CD14-positive monocyte (primary cell): ENCODE data around the gene SKIL. TPM values are rescaled to one million over a fixed set of nuclear protein-coding genes. Genes with fewer than 3 reads are reported as not detected.

Experiments
- DNase-seq, 3 donors: peaks; one replicate each; pipeline ENCODE4 v3.0.0-alpha.2; 2011 to 2022
- H2AFZ ChIP-seq: 2 replicates; pipeline ENCODE4 v1.6.0; 2012; ENCODE audit warnings: mild to moderate bottlenecking, low read depth, low read length, inconsistent platforms; ENCODE audit not compliant: insufficient read depth, poor library complexity, severe bottlenecking
- H3K27ac ChIP-seq, 2 donors: 1 replicate in 1 of 2; 2 replicates in 1 of 2; pipeline ENCODE4 v1.5.1; 2012 to 2013; ENCODE audit warnings: low read length in 2 of 2, control low read depth in 1 of 2, inconsistent platforms in 1 of 2, low read depth in 1 of 2, mild to moderate bottlenecking in 1 of 2
- H3K27me3 ChIP-seq, 2 donors: one replicate each; pipeline versions ENCODE4 v1.6.0 to v1.6.1; 2011 to 2013; ENCODE audit warnings: low read length in 2 of 2; ENCODE audit not compliant: control insufficient read depth in 2 of 2, insufficient read depth in 2 of 2
- H3K36me3 ChIP-seq, 2 donors: replicated peaks in 1 of 2; 1 replicate in 1 of 2; 2 replicates in 1 of 2; pipeline versions ENCODE4 v1.5.1 to v1.6.1; 2012 to 2013; ENCODE audit warnings: low read length in 2 of 2, control low read depth in 1 of 2, inconsistent platforms in 1 of 2, mild to moderate bottlenecking in 1 of 2; ENCODE audit not compliant: insufficient read depth in 2 of 2, control insufficient read depth in 1 of 2
- H3K4me1 ChIP-seq, 2 donors: 1 replicate in 1 of 2; 2 replicates in 1 of 2; pipeline versions ENCODE4 v1.5.1 to v1.6.1; 2012 to 2013; ENCODE audit warnings: low read length in 2 of 2, control low read depth in 1 of 2, inconsistent platforms in 1 of 2, mild to moderate bottlenecking in 1 of 2, moderate library complexity in 1 of 2; ENCODE audit not compliant: insufficient read depth in 2 of 2, control insufficient read depth in 1 of 2
- H3K4me2 ChIP-seq: replicated peaks from 2 replicates; pipeline ENCODE3; 2012; ENCODE audit warnings: low read length, moderate library complexity, mild to moderate bottlenecking; ENCODE audit not compliant: poor library complexity, severe bottlenecking; ENCODE audit errors: extremely low read depth
- H3K4me3 ChIP-seq, 3 experiments: fragments of 200-600 bp in 1 of 3; sonication (generic) in 1 of 3; replicated peaks in 1 of 3; 1 replicate in 2 of 3; 2 replicates in 1 of 3; pipeline ENCODE4 v1.5.1; 2011 to 2013; ENCODE audit warnings: low read length in 3 of 3, mild to moderate bottlenecking in 3 of 3, control low read depth in 2 of 3, low read depth in 2 of 3, inconsistent platforms in 1 of 3, moderate library complexity in 1 of 3
- H3K79me2 ChIP-seq: 2 replicates; pipeline ENCODE4 v1.6.0; 2012; ENCODE audit warnings: mild to moderate bottlenecking, control low read depth, inconsistent platforms, low read length, moderate library complexity; ENCODE audit not compliant: insufficient read depth
- H3K9ac ChIP-seq: 2 replicates; pipeline ENCODE4 v1.6.0; 2017; ENCODE audit warnings: low read length, mild to moderate bottlenecking; ENCODE audit not compliant: insufficient read depth, poor library complexity, severe bottlenecking
- H3K9me3 ChIP-seq, 2 donors: replicated peaks in 1 of 2; 1 replicate in 1 of 2; 2 replicates in 1 of 2; pipeline versions ENCODE4 v1.5.1 to v1.6.1; 2012 to 2013; ENCODE audit warnings: low read length in 2 of 2, control low read depth in 1 of 2; ENCODE audit not compliant: control insufficient read depth in 1 of 2, insufficient read depth in 1 of 2
- H4K20me1 ChIP-seq: 2 replicates; pipeline ENCODE4 v1.6.0; 2012; ENCODE audit warnings: mild to moderate bottlenecking, low read length, control low read depth, moderate library complexity; ENCODE audit not compliant: insufficient read depth
- H3K27ac Mint-ChIP-seq, 7 donors: one replicate each; pipeline ENCODE4 v1.8.0; 2020; ENCODE audit warnings: mild to moderate bottlenecking in 7 of 7, mixed read lengths in 7 of 7, moderate library complexity in 6 of 7, inconsistent platforms in 2 of 7
- H3K27me3 Mint-ChIP-seq, 3 donors: one replicate each; pipeline ENCODE4 v1.8.0; 2021 to 2022; ENCODE audit warnings: low read depth in 3 of 3, mild to moderate bottlenecking in 3 of 3, mixed read lengths in 3 of 3, moderate library complexity in 3 of 3, inconsistent platforms in 1 of 3
- H3K36me3 Mint-ChIP-seq, 2 donors: one replicate each; pipeline ENCODE4 v1.8.0; 2020; ENCODE audit warnings: mixed read lengths in 2 of 2, inconsistent platforms in 1 of 2, mild to moderate bottlenecking in 1 of 2
- H3K4me1 Mint-ChIP-seq: one replicate; pipeline ENCODE4 v1.8.0; 2020; ENCODE audit warnings: mild to moderate bottlenecking, mixed read lengths
- H3K4me3 Mint-ChIP-seq, 2 donors: one replicate each; pipeline ENCODE4 v1.8.0; 2020; ENCODE audit warnings: mild to moderate bottlenecking in 2 of 2, mixed read lengths in 2 of 2, moderate library complexity in 1 of 2
- H3K9me3 Mint-ChIP-seq, 7 donors: one replicate each; pipeline ENCODE4 v1.8.0; 2020 to 2022; ENCODE audit warnings: mixed read lengths in 7 of 7, mild to moderate bottlenecking in 6 of 7, moderate library complexity in 6 of 7, inconsistent platforms in 2 of 7
- CTCF ChIP-seq: fragments of 200-600 bp; IDR thresholded peaks from one replicate; pipeline ENCODE4 v1.8.0; 2022; ENCODE audit warnings: antibody characterized with exemption, mild to moderate bottlenecking
- WGBS: methylation state at CpG from one replicate; pipeline ENCODE4 v1.1.5; 2013; ENCODE audit warnings: missing lambda C conversion rate; ENCODE audit not compliant: insufficient coverage; 5-methylcytosine and 5-hydroxymethylcytosine counted together
- intact Hi-C, 2 donors: fragments of 100-400 bp; cut with micrococcal nuclease; formaldehyde crosslinking; loops; one replicate each; pipeline versions ENCODE4 v1.15.0 to v1.15.1; 2023
- polyA plus RNA-seq, 3 donors: library from polyadenylated mRNA; depleted of rRNA in 1 of 3; unstranded in 2 of 3; stranded (reverse) in 1 of 3; fragments of 300-500 nt in 2 of 3; fragments of >200 nt in 1 of 3; fragmentation: Illumina TruSeq in 2 of 3; gene quantifications; 1 replicate in 2 of 3; 2 replicates in 1 of 3; pipeline ENCODE4 v1.2.3, GENCODE V29; 2012 to 2021

SKIL gene
- polyA plus RNA-seq, 3 donors, result 7.5 to 13.4 (median 9.2) TPM

- no peaks in the 10 kb centered on the region for H3K79me2 ChIP-seq
- H3K4me2 ChIP-seq, result no peak overlapping the region
- no peaks in the 10 kb centered on the region for H3K9me3 ChIP-seq
- no peak overlapping the region for H3K27ac Mint-ChIP-seq
- H3K4me3 ChIP-seq, result no peak overlapping the region
- no peak overlapping the region for H3K9ac ChIP-seq
- no peaks in the 10 kb centered on the region for H4K20me1 ChIP-seq
- peaks cover 0 to 3% (median 0%) of the 10 kb centered on the region in 7 donors for H3K9me3 Mint-ChIP-seq
- no peak overlapping the region for H2AFZ ChIP-seq
- H3K27me3 Mint-ChIP-seq, result peaks cover 2 to 5% (median 2%) of the 10 kb centered on the region in 3 donors
- intact Hi-C loops, result no loop called here
- TF ChIP-seq CTCF, result no peak
- no peaks in the 10 kb centered on the region for H3K36me3 ChIP-seq
- DNase-seq, result no peak
- H3K4me1 ChIP-seq, result no peaks in the 10 kb centered on the region
- H3K36me3 Mint-ChIP-seq, result no peaks in the 10 kb centered on the region
- H3K4me3 Mint-ChIP-seq, result no peak overlapping the region
- no peak overlapping the region for H3K27ac ChIP-seq
- WGBS, result no CpG with 5 or more reads among the region's 2 CpGs
- H3K27me3 ChIP-seq, result no peaks in the 10 kb centered on the region
- no peaks in the 10 kb centered on the region for H3K4me1 Mint-ChIP-seq
Measured at GRCh38 chr3:170436697-170437096, 79.2 kb downstream of the SKIL start.

- no peaks in the 10 kb centered on the region for H3K27me3 ChIP-seq
- intact Hi-C loops, result no loop called here
- no peaks in the 10 kb centered on the region for H3K36me3 ChIP-seq
- H3K36me3 Mint-ChIP-seq, result no peaks in the 10 kb centered on the region
- peaks cover 2 to 5% (median 2%) of the 10 kb centered on the region in 3 donors for H3K27me3 Mint-ChIP-seq
- H3K9me3 ChIP-seq, result no peaks in the 10 kb centered on the region
- no peak overlapping the region for H3K4me3 Mint-ChIP-seq
- H3K4me1 ChIP-seq, result no peaks in the 10 kb centered on the region
- peaks cover 0 to 3% (median 0%) of the 10 kb centered on the region in 7 donors for H3K9me3 Mint-ChIP-seq
- DNase-seq, result no peak
- no peak overlapping the region for H3K4me3 ChIP-seq
- no peak overlapping the region for H3K27ac Mint-ChIP-seq
- no peak overlapping the region for H3K27ac ChIP-seq
- no peaks in the 10 kb centered on the region for H3K79me2 ChIP-seq
- WGBS, result 89% methylated on average over 2 of the region's 4 CpGs
- TF ChIP-seq CTCF, result no peak
- H3K9ac ChIP-seq, result no peak overlapping the region
- H3K4me1 Mint-ChIP-seq, result no peaks in the 10 kb centered on the region
- no peak overlapping the region for H2AFZ ChIP-seq
- H4K20me1 ChIP-seq, result no peaks in the 10 kb centered on the region
- no peak overlapping the region for H3K4me2 ChIP-seq
Measured at GRCh38 chr3:170437176-170437575, 79.7 kb downstream of the SKIL start.
